Keratinocyte (primary cell): Measurements from ENCODE around the gene SIGLEC1. TPM values are rescaled to one million over a fixed set of nuclear protein-coding genes. Genes with fewer than 3 reads are reported as not detected.

Experiments used
- DNase-seq: peaks from one replicate; pipeline ENCODE4 v3.0.0-alpha.2; 2011; ENCODE audit warnings: low read depth, missing footprints, low spot score
- FAIRE-seq: peaks from 2 replicates; lab custom pipeline; 2011; peaks lifted over from hg19 to GRCh38; lab: Jason Lieb, UNC
- H2AFZ ChIP-seq: 2 replicates; pipeline ENCODE4 v1.6.0; 2012; ENCODE audit warnings: low read length, control low read depth, inconsistent platforms; ENCODE audit not compliant: control insufficient read depth
- H3K27ac ChIP-seq: 2 replicates; pipeline ENCODE4 v1.5.1; 2011; ENCODE audit warnings: low read length; ENCODE audit not compliant: control insufficient read depth, insufficient read depth
- H3K27me3 ChIP-seq: 3 replicates; pipeline ENCODE4 v1.6.0; 2011; ENCODE audit warnings: low read length; ENCODE audit not compliant: control insufficient read depth, insufficient read depth; ENCODE audit errors: extremely low read depth
- H3K36me3 ChIP-seq, 2 experiments: 2 replicates in 1 of 2; 3 replicates in 1 of 2; pipeline ENCODE4 v1.5.1; 2011; ENCODE audit warnings: low read length in 2 of 2, mild to moderate bottlenecking in 1 of 2; ENCODE audit not compliant: control insufficient read depth in 2 of 2, insufficient read depth in 2 of 2; ENCODE audit errors: extremely low read depth in 1 of 2
- H3K4me1 ChIP-seq: 3 replicates; pipeline ENCODE4 v1.5.1; 2011; ENCODE audit warnings: low read length; ENCODE audit not compliant: control insufficient read depth, insufficient read depth; ENCODE audit errors: extremely low read depth
- H3K4me2 ChIP-seq: 3 replicates; pipeline ENCODE4 v1.6.0; 2011; ENCODE audit warnings: low read depth, low read length; ENCODE audit not compliant: control insufficient read depth, insufficient read depth; ENCODE audit errors: extremely low read depth
- H3K4me3 ChIP-seq, 3 experiments: fragments of 200-600 bp in 1 of 3; sonication (generic) in 1 of 3; 2 replicates in 2 of 3; 3 replicates in 1 of 3; pipeline ENCODE4 v1.5.1; 2011 to 2016; ENCODE audit warnings: low read length in 3 of 3, mild to moderate bottlenecking in 3 of 3, control low read depth in 2 of 3, inconsistent platforms in 1 of 3, low read depth in 1 of 3, mixed read lengths in 1 of 3, mixed run types in 1 of 3, moderate library complexity in 1 of 3; ENCODE audit not compliant: control insufficient read depth in 2 of 3, insufficient read depth in 2 of 3; ENCODE audit errors: extremely low read depth in 1 of 3
- H3K79me2 ChIP-seq: 2 replicates; pipeline ENCODE4 v1.6.0; 2012; ENCODE audit warnings: low read length; ENCODE audit not compliant: control insufficient read depth, insufficient read depth
- H3K9ac ChIP-seq: 3 replicates; pipeline ENCODE4 v1.6.0; 2011; ENCODE audit warnings: low read length; ENCODE audit not compliant: control insufficient read depth, insufficient read depth; ENCODE audit errors: extremely low read depth
- H3K9me1 ChIP-seq: 3 replicates; pipeline ENCODE4 v1.6.0; 2011; ENCODE audit warnings: low read length; ENCODE audit not compliant: control insufficient read depth, insufficient read depth; ENCODE audit errors: extremely low read depth
- H3K9me3 ChIP-seq: 2 replicates; pipeline ENCODE4 v1.5.1; 2012; ENCODE audit warnings: low read depth, low read length; ENCODE audit not compliant: control insufficient read depth
- H4K20me1 ChIP-seq: 3 replicates; pipeline ENCODE4 v1.6.0; 2011; ENCODE audit warnings: low read length; ENCODE audit not compliant: control insufficient read depth, insufficient read depth; ENCODE audit errors: extremely low read depth
- CTCF ChIP-seq, 3 experiments: IDR thresholded peaks in 1 of 3; conservative IDR thresholded peaks in 1 of 3; optimal IDR thresholded peaks in 1 of 3; 2 replicates in 2 of 3; 3 replicates in 1 of 3; pipeline versions ENCODE3 to v1.5.1; 2011; ENCODE audit warnings: low read length in 3 of 3, mild to moderate bottlenecking in 3 of 3, moderate library complexity in 2 of 3, control low read depth in 1 of 3, inconsistent platforms in 1 of 3; ENCODE audit not compliant: insufficient read depth in 2 of 3; ENCODE audit errors: extremely low read depth in 1 of 3
- EZH2 ChIP-seq: IDR thresholded peaks from one replicate; pipeline ENCODE4 v1.6.1; 2012; ENCODE audit warnings: inconsistent platforms, mild to moderate bottlenecking, low read length, moderate library complexity
- dilution Hi-C: fragments of 300-500 bp; cut with MboI; formaldehyde crosslinking; loops from one replicate; pipeline ENCODE4 v1.7.0; 2020; ENCODE audit warnings: low sequenced_read_pairs; ENCODE audit not compliant: extremely low pct_ligation_motif_present
- polyA plus RNA-seq, 5 experiments: library from polyadenylated mRNA; depleted of rRNA in 3 of 5; stranded (reverse) in 3 of 5; stranded (forward) in 1 of 5; unstranded in 1 of 5; fragments of >200 nt; gene quantifications; 1 replicate in 1 of 5; 2 replicates in 3 of 5; 3 replicates in 1 of 5; pipeline versions ENCODE4 v1.2.1 to v1.2.3, GENCODE V29; 2011 to 2012; ENCODE audit warnings: missing spikeins in 2 of 5, low read depth in 1 of 5, low replicate concordance in 1 of 5

SIGLEC1 gene
- polyA plus RNA-seq, 1 donor (not counting 4 experiments of a cell fraction or from before 2014, with no cell fraction given) = not detected

GRCh38 chr20:3701061-3701998 is 11.1 kb downstream of the SIGLEC1 start:
- Histone ChIP-seq H3K4me1 (no peaks in the 10 kb centered on the region), H3K36me3 (no peaks in the 10 kb centered on the region), H3K9me1 (no peaks in the 10 kb centered on the region), H3K4me2 (no peak overlapping the region), H3K4me3 (no peak overlapping the region), H3K9me3 (no peaks in the 10 kb centered on the region), H3K79me2 (no peaks in the 10 kb centered on the region), H3K9ac (no peak overlapping the region), H3K27ac (no peak overlapping the region), H2AFZ (no peak overlapping the region), H3K27me3 (peaks cover 4% of the 10 kb centered on the region), H4K20me1 (no peaks in the 10 kb centered on the region)
- DNase-seq (no peak), FAIRE-seq (no peak)
- no peak for TF ChIP-seq CTCF (optimal IDR thresholded peaks at IDR 0.05 in 1 of 3, IDR thresholded peaks at IDR 0.05 in 1 of 3, conservative IDR thresholded peaks at IDR 0.05 in 1 of 3; ENCODE audit: extremely low read depth in 1 of 3, insufficient read depth in 2 of 3, low read length in 3 of 3)
- TF ChIP-seq EZH2 = no peak
- dilution Hi-C loops = no loop called here

GRCh38 chr20:3699037-3699436 is 13.4 kb downstream of the SIGLEC1 start:
- Histone ChIP-seq H3K4me2 (no peak overlapping the region), H3K4me1 (no peaks in the 10 kb centered on the region), H3K9ac (no peak overlapping the region), H3K36me3 (no peaks in the 10 kb centered on the region), H3K27ac (no peak overlapping the region), H2AFZ (no peak overlapping the region), H3K9me3 (no peaks in the 10 kb centered on the region), H4K20me1 (no peaks in the 10 kb centered on the region), H3K9me1 (no peaks in the 10 kb centered on the region), H3K4me3 (no peak overlapping the region), H3K79me2 (no peaks in the 10 kb centered on the region), H3K27me3 (peaks cover 4% of the 10 kb centered on the region)
- TF ChIP-seq CTCF (optimal IDR thresholded peaks at IDR 0.05 in 1 of 3, IDR thresholded peaks at IDR 0.05 in 1 of 3, conservative IDR thresholded peaks at IDR 0.05 in 1 of 3; ENCODE audit: extremely low read depth in 1 of 3, insufficient read depth in 2 of 3, low read length in 3 of 3) = no peak
- no peak for TF ChIP-seq EZH2
- dilution Hi-C loops = no loop called here
- no peak for FAIRE-seq
- DNase-seq = no peak
